ENCODE measurements around the gene FAM53C.

Gene FAM53C

GRCh38 chr5:138369261-138369660, 31.2 kb downstream of the FAM53C start:
- TF ChIP-seq SIN3A (IDR thresholded peaks at IDR 0.05; ENCODE audit: borderline replicate concordance, insufficient read depth, low read length) (no peak), POLR2AphosphoS5 (IDR thresholded peaks at IDR 0.05; ENCODE audit: low read depth, low read length) (no peak), TAF1 (IDR thresholded peaks at IDR 0.05; ENCODE audit: borderline replicate concordance, insufficient read depth, low read length) (no peak), REST (IDR thresholded peaks at IDR 0.05; ENCODE audit: insufficient read depth in 1 of 2, low read depth in 2 of 2, low read length in 2 of 2) (no peak), FOXP2 (optimal IDR thresholded peaks at IDR 0.05; ENCODE audit: borderline replicate concordance, extremely low read depth, extremely low read length, insufficient read depth) (no peak)

GRCh38 chr5:138369706-138370105, 31.6 kb downstream of the FAM53C start:
- TF ChIP-seq REST (IDR thresholded peaks at IDR 0.05; ENCODE audit: insufficient read depth in 1 of 2, low read depth in 2 of 2, low read length in 2 of 2) (no peak), TAF1 (IDR thresholded peaks at IDR 0.05; ENCODE audit: borderline replicate concordance, insufficient read depth, low read length) (no peak), FOXP2 (optimal IDR thresholded peaks at IDR 0.05; ENCODE audit: borderline replicate concordance, extremely low read depth, extremely low read length, insufficient read depth) (no peak), POLR2AphosphoS5 (IDR thresholded peaks at IDR 0.05; ENCODE audit: low read depth, low read length) (no peak), SIN3A (IDR thresholded peaks at IDR 0.05; ENCODE audit: borderline replicate concordance, insufficient read depth, low read length) (no peak)

GRCh38 chr5:138370537-138370936, 32.5 kb downstream of the FAM53C start:
- TF ChIP-seq SIN3A (IDR thresholded peaks at IDR 0.05; ENCODE audit: borderline replicate concordance, insufficient read depth, low read length) (no peak), FOXP2 (optimal IDR thresholded peaks at IDR 0.05; ENCODE audit: borderline replicate concordance, extremely low read depth, extremely low read length, insufficient read depth) (no peak), TAF1 (IDR thresholded peaks at IDR 0.05; ENCODE audit: borderline replicate concordance, insufficient read depth, low read length) (no peak), POLR2AphosphoS5 (IDR thresholded peaks at IDR 0.05; ENCODE audit: low read depth, low read length) (no peak), REST (IDR thresholded peaks at IDR 0.05; ENCODE audit: insufficient read depth in 1 of 2, low read depth in 2 of 2, low read length in 2 of 2) (no peak)

- no peak for TF ChIP-seq TAF1 (IDR thresholded peaks at IDR 0.05; ENCODE audit: borderline replicate concordance, insufficient read depth, low read length)
- no peak for TF ChIP-seq REST (IDR thresholded peaks at IDR 0.05; ENCODE audit: insufficient read depth in 1 of 2, low read depth in 2 of 2, low read length in 2 of 2)
- TF ChIP-seq POLR2AphosphoS5 (IDR thresholded peaks at IDR 0.05; ENCODE audit: low read depth, low read length) = no peak
- no peak for TF ChIP-seq FOXP2 (optimal IDR thresholded peaks at IDR 0.05; ENCODE audit: borderline replicate concordance, extremely low read depth, extremely low read length, insufficient read depth)
- TF ChIP-seq SIN3A (IDR thresholded peaks at IDR 0.05; ENCODE audit: borderline replicate concordance, insufficient read depth, low read length) = no peak
Measured at GRCh38 chr5:138371454-138371853, 33.4 kb downstream of the FAM53C start.

GRCh38 chr5:138372225-138372624, 34.2 kb downstream of the FAM53C start:
- TF ChIP-seq TAF1 (IDR thresholded peaks at IDR 0.05; ENCODE audit: borderline replicate concordance, insufficient read depth, low read length) = no peak
